ENCODE measurements around the gene NHP2.

DNA sequence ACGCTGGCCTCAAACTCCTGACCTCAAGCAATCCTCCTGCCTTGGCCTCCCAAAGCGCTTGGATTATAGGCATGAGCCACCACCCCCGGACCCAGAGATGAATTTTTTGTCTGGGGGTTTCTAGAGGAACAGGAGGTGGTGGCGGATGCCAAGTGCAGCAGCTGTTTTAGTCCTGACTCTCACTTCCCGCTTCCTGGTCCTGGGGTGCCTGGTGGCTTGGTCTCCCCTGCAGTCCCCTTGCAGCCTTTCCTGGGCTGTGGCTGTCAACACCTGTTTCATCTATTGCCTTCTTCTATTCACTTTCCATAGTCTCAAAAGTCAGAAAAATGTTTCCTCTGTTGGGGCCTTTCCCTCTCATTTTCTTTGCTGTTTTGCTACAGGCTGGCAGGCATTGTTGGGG is 6.5 kb upstream of the NHP2 start:
- TF ChIP-seq, protein P1, sequence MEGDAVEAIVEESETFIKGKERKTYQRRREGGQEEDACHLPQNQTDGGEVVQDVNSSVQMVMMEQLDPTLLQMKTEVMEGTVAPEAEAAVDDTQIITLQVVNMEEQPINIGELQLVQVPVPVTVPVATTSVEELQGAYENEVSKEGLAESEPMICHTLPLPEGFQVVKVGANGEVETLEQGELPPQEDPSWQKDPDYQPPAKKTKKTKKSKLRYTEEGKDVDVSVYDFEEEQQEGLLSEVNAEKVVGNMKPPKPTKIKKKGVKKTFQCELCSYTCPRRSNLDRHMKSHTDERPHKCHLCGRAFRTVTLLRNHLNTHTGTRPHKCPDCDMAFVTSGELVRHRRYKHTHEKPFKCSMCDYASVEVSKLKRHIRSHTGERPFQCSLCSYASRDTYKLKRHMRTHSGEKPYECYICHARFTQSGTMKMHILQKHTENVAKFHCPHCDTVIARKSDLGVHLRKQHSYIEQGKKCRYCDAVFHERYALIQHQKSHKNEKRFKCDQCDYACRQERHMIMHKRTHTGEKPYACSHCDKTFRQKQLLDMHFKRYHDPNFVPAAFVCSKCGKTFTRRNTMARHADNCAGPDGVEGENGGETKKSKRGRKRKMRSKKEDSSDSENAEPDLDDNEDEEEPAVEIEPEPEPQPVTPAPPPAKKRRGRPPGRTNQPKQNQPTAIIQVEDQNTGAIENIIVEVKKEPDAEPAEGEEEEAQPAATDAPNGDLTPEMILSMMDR (IDR thresholded peaks at IDR 0.05; ENCODE audit: poor library complexity, severe bottlenecking) = no peak
- TF ChIP-seq POLR2AphosphoS5 (IDR thresholded peaks at IDR 0.05) (no peak), EZH2 (IDR thresholded peaks at IDR 0.05; ENCODE audit: borderline replicate concordance, insufficient read depth, low read length, poor library complexity, severe bottlenecking) (no peak), EP300 (conservative IDR thresholded peaks at IDR 0.05; ENCODE audit: poor library complexity, severe bottlenecking) (no peak)
- TF ChIP-seq, protein P2, sequence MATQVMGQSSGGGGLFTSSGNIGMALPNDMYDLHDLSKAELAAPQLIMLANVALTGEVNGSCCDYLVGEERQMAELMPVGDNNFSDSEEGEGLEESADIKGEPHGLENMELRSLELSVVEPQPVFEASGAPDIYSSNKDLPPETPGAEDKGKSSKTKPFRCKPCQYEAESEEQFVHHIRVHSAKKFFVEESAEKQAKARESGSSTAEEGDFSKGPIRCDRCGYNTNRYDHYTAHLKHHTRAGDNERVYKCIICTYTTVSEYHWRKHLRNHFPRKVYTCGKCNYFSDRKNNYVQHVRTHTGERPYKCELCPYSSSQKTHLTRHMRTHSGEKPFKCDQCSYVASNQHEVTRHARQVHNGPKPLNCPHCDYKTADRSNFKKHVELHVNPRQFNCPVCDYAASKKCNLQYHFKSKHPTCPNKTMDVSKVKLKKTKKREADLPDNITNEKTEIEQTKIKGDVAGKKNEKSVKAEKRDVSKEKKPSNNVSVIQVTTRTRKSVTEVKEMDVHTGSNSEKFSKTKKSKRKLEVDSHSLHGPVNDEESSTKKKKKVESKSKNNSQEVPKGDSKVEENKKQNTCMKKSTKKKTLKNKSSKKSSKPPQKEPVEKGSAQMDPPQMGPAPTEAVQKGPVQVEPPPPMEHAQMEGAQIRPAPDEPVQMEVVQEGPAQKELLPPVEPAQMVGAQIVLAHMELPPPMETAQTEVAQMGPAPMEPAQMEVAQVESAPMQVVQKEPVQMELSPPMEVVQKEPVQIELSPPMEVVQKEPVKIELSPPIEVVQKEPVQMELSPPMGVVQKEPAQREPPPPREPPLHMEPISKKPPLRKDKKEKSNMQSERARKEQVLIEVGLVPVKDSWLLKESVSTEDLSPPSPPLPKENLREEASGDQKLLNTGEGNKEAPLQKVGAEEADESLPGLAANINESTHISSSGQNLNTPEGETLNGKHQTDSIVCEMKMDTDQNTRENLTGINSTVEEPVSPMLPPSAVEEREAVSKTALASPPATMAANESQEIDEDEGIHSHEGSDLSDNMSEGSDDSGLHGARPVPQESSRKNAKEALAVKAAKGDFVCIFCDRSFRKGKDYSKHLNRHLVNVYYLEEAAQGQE (IDR thresholded peaks at IDR 0.05; ENCODE audit: borderline replicate concordance) = no peak
